ENCODE data around the gene ZBED6.

GRCh38 chr1:203795441-203796235 lies at the start of gene ZBED6, which contains the start of gene ZC3H11A:
- TF ChIP-seq CTCF (IDR thresholded peaks at IDR 0.05; ENCODE audit: low read length): no peak
- TF ChIP-seq EZH2 (IDR thresholded peaks at IDR 0.05; ENCODE audit: borderline replicate concordance, low read length): no peak

All from OCI-LY1 (cell line).